Smooth muscle cell (in vitro differentiated cells): ENCODE results near the gene CACNA2D3. TPM values are rescaled to one million over a fixed set of nuclear protein-coding genes. Genes with fewer than 3 reads are reported as not detected.

Experiments
- DNase-seq: peaks from one replicate; lab custom pipeline; 2025; ENCODE audit not compliant: unreplicated experiment; lab: John Stamatoyannopoulos, UW
- H2AFZ ChIP-seq: fragments of 200-600 bp; sonication (generic); 2 replicates; pipeline ENCODE4 v1.6.0; 2016; ENCODE audit warnings: antibody characterized with exemption, low read depth, mild to moderate bottlenecking
- H3F3A ChIP-seq: fragments of 200-600 bp; sonication (generic); 2 replicates; pipeline ENCODE4 v1.6.0; 2017; ENCODE audit warnings: antibody characterized with exemption, low read depth
- H3K27ac ChIP-seq: fragments of 200-600 bp; sonication (generic); 2 replicates; pipeline ENCODE4 v1.5.1; 2016; ENCODE audit warnings: low read depth, mild to moderate bottlenecking
- H3K27me3 ChIP-seq: fragments of 200-600 bp; sonication (generic); 2 replicates; pipeline ENCODE4 v1.6.1; 2016; ENCODE audit warnings: low read depth, mild to moderate bottlenecking
- H3K36me3 ChIP-seq: fragments of 200-600 bp; sonication (generic); 2 replicates; pipeline ENCODE4 v1.5.1; 2016; ENCODE audit warnings: low read depth
- H3K4me1 ChIP-seq: fragments of 200-600 bp; sonication (generic); 2 replicates; pipeline ENCODE4 v1.5.1; 2016; ENCODE audit warnings: low read depth
- H3K4me2 ChIP-seq: fragments of 200-600 bp; sonication (generic); 2 replicates; pipeline ENCODE4 v1.6.0; 2016; ENCODE audit warnings: mild to moderate bottlenecking
- H3K4me3 ChIP-seq: fragments of 200-600 bp; sonication (generic); 2 replicates; pipeline ENCODE4 v1.5.1; 2016; ENCODE audit warnings: mild to moderate bottlenecking
- H3K79me2 ChIP-seq: fragments of 200-600 bp; sonication (generic); 2 replicates; pipeline ENCODE4 v1.6.0; 2016; ENCODE audit warnings: low read depth, mild to moderate bottlenecking
- H3K9ac ChIP-seq: fragments of 200-600 bp; sonication (generic); 2 replicates; pipeline ENCODE4 v1.6.0; 2016; ENCODE audit warnings: low read depth
- H3K9me3 ChIP-seq: fragments of 200-600 bp; sonication (generic); replicated peaks from 2 replicates; pipeline ENCODE4 v1.5.1; 2016; ENCODE audit warnings: low read depth
- H4K20me1 ChIP-seq: fragments of 200-600 bp; sonication (generic); 2 replicates; pipeline ENCODE4 v1.6.0; 2016; ENCODE audit warnings: low read depth
- WGBS: methylation state at CpG from one replicate; pipeline ENCODE4 v1.1.7; 2016; ENCODE audit warnings: low lambda C conversion rate; 5-methylcytosine and 5-hydroxymethylcytosine counted together
- polyA plus RNA-seq: library from polyadenylated mRNA; unstranded; fragments of >200 nt; fragmentation: Nextera tagmentation; extraction: Ambion mirVana; gene quantifications from 2 replicates; pipeline ENCODE4 v1.2.1, GENCODE V29; 2016
- total RNA-seq: library from RNA; depleted of rRNA; stranded (reverse); fragments of >200 nt; gene quantifications from 2 replicates; pipeline ENCODE4 v1.2.3, GENCODE V29; 2014
- TF ChIP-seq, protein P1 (sequence below): fragments of 200-600 bp; sonication (generic); IDR thresholded peaks from 2 replicates; pipeline ENCODE4 v1.5.1; 2017; ENCODE audit warnings: borderline replicate concordance, mild to moderate bottlenecking, antibody characterized with exemption; ENCODE audit not compliant: insufficient read depth, poor library complexity, severe bottlenecking

Gene CACNA2D3
- total and polyA plus RNA-seq, 2 experiments from 2014 or later, result 0.15 to 0.90 TPM

DNA sequence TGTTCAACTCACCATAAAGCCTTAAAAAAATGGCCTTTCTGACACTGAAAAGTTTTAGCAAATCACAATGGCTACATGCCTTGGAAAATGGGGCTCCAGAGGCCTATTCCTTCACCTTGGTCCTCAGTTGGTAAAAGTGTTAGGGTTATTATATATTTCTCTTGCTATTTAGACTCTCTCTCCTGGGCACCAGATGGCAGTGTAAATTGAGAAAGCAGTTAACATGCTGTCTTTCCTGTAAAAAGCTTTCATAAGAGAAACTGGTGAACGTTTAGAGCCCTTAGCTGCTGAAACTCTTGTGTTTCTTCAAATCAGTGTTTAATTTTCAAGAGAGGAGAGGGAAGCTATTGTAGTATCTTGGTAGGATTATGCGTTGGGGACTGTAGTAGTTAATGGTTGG, 715.6 kb downstream of the CACNA2D3 start:
- no peak overlapping the region for H3K4me2 ChIP-seq
- H2AFZ ChIP-seq, result no peak overlapping the region
- H3K36me3 ChIP-seq, result no peaks in the 10 kb centered on the region
- no peak for DNase-seq
- H3K9ac ChIP-seq, result no peak overlapping the region
- H3K4me1 ChIP-seq, result no peaks in the 10 kb centered on the region
- TF ChIP-seq, protein P1, sequence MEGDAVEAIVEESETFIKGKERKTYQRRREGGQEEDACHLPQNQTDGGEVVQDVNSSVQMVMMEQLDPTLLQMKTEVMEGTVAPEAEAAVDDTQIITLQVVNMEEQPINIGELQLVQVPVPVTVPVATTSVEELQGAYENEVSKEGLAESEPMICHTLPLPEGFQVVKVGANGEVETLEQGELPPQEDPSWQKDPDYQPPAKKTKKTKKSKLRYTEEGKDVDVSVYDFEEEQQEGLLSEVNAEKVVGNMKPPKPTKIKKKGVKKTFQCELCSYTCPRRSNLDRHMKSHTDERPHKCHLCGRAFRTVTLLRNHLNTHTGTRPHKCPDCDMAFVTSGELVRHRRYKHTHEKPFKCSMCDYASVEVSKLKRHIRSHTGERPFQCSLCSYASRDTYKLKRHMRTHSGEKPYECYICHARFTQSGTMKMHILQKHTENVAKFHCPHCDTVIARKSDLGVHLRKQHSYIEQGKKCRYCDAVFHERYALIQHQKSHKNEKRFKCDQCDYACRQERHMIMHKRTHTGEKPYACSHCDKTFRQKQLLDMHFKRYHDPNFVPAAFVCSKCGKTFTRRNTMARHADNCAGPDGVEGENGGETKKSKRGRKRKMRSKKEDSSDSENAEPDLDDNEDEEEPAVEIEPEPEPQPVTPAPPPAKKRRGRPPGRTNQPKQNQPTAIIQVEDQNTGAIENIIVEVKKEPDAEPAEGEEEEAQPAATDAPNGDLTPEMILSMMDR, result no peak
- H4K20me1 ChIP-seq, result no peaks in the 10 kb centered on the region
- H3K9me3 ChIP-seq, result no peaks in the 10 kb centered on the region
- H3K27me3 ChIP-seq, result no peaks in the 10 kb centered on the region
- no peak overlapping the region for H3K4me3 ChIP-seq
- H3K27ac ChIP-seq, result no peak overlapping the region
- WGBS, result 71% methylated on average over 2 of the region's 2 CpGs
- no peaks in the 10 kb centered on the region for H3K79me2 ChIP-seq
- no peaks in the 10 kb centered on the region for H3F3A ChIP-seq

DNA sequence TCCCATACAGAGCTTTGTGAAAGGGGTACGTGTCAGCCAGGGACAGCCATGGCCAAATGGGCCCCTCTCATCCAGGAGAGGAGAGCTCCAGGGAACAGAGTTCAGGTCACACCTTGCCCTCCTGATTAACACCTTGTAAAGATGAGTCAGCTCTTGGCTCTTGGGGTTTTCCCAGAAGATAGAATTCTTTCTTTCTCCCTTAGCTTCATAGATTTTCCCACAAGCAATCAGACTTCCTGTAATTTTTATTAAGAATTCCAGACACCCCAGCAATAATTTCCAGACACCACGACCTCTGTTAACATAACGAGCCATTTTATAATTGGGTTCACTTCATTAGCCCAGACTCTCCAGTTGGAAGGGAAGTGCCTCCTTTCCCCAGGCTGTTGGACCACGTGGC, 719.1 kb downstream of the CACNA2D3 start:
- Histone ChIP-seq H3K79me2 (no peaks in the 10 kb centered on the region), H3K27me3 (no peaks in the 10 kb centered on the region), H3K4me2 (no peak overlapping the region), H3F3A (no peaks in the 10 kb centered on the region), H3K4me1 (no peaks in the 10 kb centered on the region), H3K36me3 (no peaks in the 10 kb centered on the region), H3K9me3 (no peaks in the 10 kb centered on the region), H3K9ac (no peak overlapping the region), H3K4me3 (no peak overlapping the region), H2AFZ (no peak overlapping the region), H4K20me1 (no peaks in the 10 kb centered on the region), H3K27ac (no peak overlapping the region)
- TF ChIP-seq, protein P1, result no peak
- WGBS, result 76% methylated on average over 4 of the region's 4 CpGs
- DNase-seq, result no peak

GRCh38 chr3:54843352-54843751, 721.0 kb downstream of the CACNA2D3 start:
- DNase-seq, result no peak
- Histone ChIP-seq H3K9me3 (no peaks in the 10 kb centered on the region), H2AFZ (no peak overlapping the region), H3K4me3 (no peak overlapping the region), H3K79me2 (no peaks in the 10 kb centered on the region), H3K9ac (no peak overlapping the region), H3K4me2 (no peak overlapping the region), H3K27me3 (no peaks in the 10 kb centered on the region), H4K20me1 (no peaks in the 10 kb centered on the region), H3K36me3 (no peaks in the 10 kb centered on the region), H3F3A (no peaks in the 10 kb centered on the region), H3K4me1 (no peaks in the 10 kb centered on the region), H3K27ac (no peak overlapping the region)
- TF ChIP-seq, protein P1, result no peak
- 32% methylated on average over 2 of the region's 2 CpGs for WGBS

- TF ChIP-seq, protein P1, result no peak
- WGBS, result 90% methylated on average over 5 of the region's 5 CpGs
- Histone ChIP-seq H3K4me3 (no peak overlapping the region), H3K9ac (no peak overlapping the region), H2AFZ (no peak overlapping the region), H3K27me3 (no peaks in the 10 kb centered on the region), H3K36me3 (no peaks in the 10 kb centered on the region), H3F3A (no peaks in the 10 kb centered on the region), H4K20me1 (no peaks in the 10 kb centered on the region), H3K9me3 (no peaks in the 10 kb centered on the region), H3K4me2 (no peak overlapping the region), H3K27ac (no peak overlapping the region), H3K79me2 (no peaks in the 10 kb centered on the region), H3K4me1 (no peaks in the 10 kb centered on the region)
- no peak for DNase-seq
These were observed 721.9 kb downstream of the CACNA2D3 start for GRCh38 chr3:54844211-54844610.
